ENCODE measurements around the gene CLEC2D. TPM values are rescaled to one million over a fixed set of nuclear protein-coding genes. Genes with fewer than 3 reads are reported as not detected.
"Not testable (repeated sequence)": the region's sequence is repeated elsewhere in the genome, so short reads cannot be mapped to it uniquely, and the experiment has no call there.

The CLEC2D gene
- total and polyA plus RNA-seq, 7 experiments from 2014 or later = 182 to 378 (median 323) TPM

DNA sequence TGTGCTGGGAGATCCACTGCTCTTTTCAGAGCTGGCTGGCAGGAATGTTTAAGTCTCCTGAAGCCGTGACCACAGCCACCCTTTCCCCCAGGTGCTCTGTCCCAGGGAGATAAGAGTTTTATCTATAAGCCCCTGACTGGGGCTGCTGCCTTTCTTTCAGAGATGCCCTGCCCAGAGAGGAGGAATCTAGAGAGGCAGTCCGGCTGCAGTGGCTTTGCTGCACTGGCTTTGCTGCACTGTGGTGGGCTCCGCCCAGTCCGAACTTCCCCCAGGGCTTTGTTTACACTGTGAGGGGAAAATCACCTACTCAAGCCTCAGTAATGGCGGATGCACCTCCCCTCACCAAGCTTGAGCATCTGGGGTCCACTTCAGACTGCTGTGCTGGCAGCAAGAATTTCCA lies 15.9 kb downstream of the CLEC2D start:
- H3K27ac Mint-ChIP-seq = peak overlapping the region in 8 of 9 donors; percentile 49 to 88 (median 72)
- CTCF ChIA-PET; H3K27me3 Mint-ChIP-seq; DNase-seq; H3K27me3 ChIP-seq (ENCODE audit: control insufficient read depth in 2 of 2, insufficient read depth in 2 of 2, low read length in 2 of 2): not testable (repeated sequence)
- Histone ChIP-seq H3K4me3 (ENCODE audit: low read length) (peak overlapping the region; percentile 19), H3K36me3 (ENCODE audit: control insufficient read depth in 2 of 3, insufficient read depth in 3 of 3, low read length in 3 of 3) (peaks cover 46 to 77% (median 47%) of the 10 kb centered on the region in 3 experiments), H3K9me3 (ENCODE audit: control insufficient read depth in 2 of 3, low read length in 3 of 3) (peaks cover 0 to 21% (median 6%) of the 10 kb centered on the region in 3 experiments), H3K27ac (ENCODE audit: low read depth, low read length) (peak overlapping the region; percentile 59), H3K4me1 (ENCODE audit: control insufficient read depth in 2 of 2, insufficient read depth in 2 of 2, low read length in 2 of 2) (peaks cover 29 to 41% of the 10 kb centered on the region in 2 donors)
- H3K4me1 Mint-ChIP-seq = peaks cover 37 to 89% (median 74%) of the 10 kb centered on the region in 7 donors
- H3K4me3 Mint-ChIP-seq = peak overlapping the region; percentile 31 to 89 (median 62)
- peaks cover 42 to 95% (median 88%) of the 10 kb centered on the region in 5 donors for H3K36me3 Mint-ChIP-seq
- POLR2A ChIA-PET = interaction anchor here (1.1 to 20.5 kb wide), 5 partner anchors 9 to 27 kb away, joined by 3 to 686 read pairs (median 7); partner anchors contain the start of gene CLEC2D
- peaks cover 1 to 66% (median 29%) of the 10 kb centered on the region in 11 donors for H3K9me3 Mint-ChIP-seq
- ATAC-seq = peak; percentile 42
- intact Hi-C loops (cut with micrococcal nuclease) = loop anchor here (5.0 kb wide), 1 partner anchor 33 kb away; no protein-coding TSS in a partner anchor

DNA sequence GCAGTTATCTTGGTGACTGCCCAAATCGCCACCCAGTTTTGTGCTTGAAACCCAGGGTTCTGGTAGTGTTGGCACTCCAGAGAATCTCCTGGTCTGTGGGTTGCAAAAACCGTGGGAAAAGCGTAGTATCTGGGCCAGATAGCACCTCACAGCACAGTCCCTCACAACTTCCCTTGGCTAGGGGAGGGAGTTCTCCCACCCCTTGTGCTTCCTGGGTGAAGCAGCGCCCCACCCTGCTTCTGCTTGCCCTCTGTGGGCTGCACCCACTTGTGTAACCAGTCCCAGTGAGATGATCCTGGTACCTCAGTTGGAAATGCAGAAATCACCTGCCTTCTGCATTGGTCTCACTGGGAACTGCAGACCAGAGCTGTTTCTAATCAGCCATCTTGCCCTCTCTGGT lies 16.4 kb downstream of the CLEC2D start:
- peaks cover 0 to 66% (median 30%) of the 10 kb centered on the region in 11 donors for H3K9me3 Mint-ChIP-seq
- CTCF ChIA-PET = interaction anchor here (1.1 kb wide), 1 partner anchor 53 kb away, joined by 4 read pairs; no protein-coding TSS in a partner anchor
- no peaks in the 10 kb centered on the region for H3K27me3 Mint-ChIP-seq
- Histone ChIP-seq H3K27ac (ENCODE audit: low read depth, low read length) (peak overlapping the region; percentile 59), H3K4me1 (ENCODE audit: control insufficient read depth in 2 of 2, insufficient read depth in 2 of 2, low read length in 2 of 2) (peaks cover 26 to 41% of the 10 kb centered on the region in 2 donors), H3K9me3 (ENCODE audit: control insufficient read depth in 2 of 3, low read length in 3 of 3) (peaks cover 0 to 24% (median 6%) of the 10 kb centered on the region in 3 experiments), H3K27me3 (ENCODE audit: control insufficient read depth in 2 of 2, insufficient read depth in 2 of 2, low read length in 2 of 2) (no peaks in the 10 kb centered on the region), H3K36me3 (ENCODE audit: control insufficient read depth in 2 of 3, insufficient read depth in 3 of 3, low read length in 3 of 3) (peaks cover 42 to 78% (median 46%) of the 10 kb centered on the region in 3 experiments), H3K4me3 (ENCODE audit: low read length) (peak overlapping the region; percentile 19)
- peaks cover 37 to 89% (median 76%) of the 10 kb centered on the region in 7 donors for H3K4me1 Mint-ChIP-seq
- DNase-seq (no peak), ATAC-seq (peak; percentile 12)
- H3K27ac Mint-ChIP-seq = peak overlapping the region; percentile 56 to 87 (median 76)
- POLR2A ChIA-PET = interaction anchor here (0.6 to 20.5 kb wide), 9 partner anchors 10 to 50 kb away, joined by 3 to 686 read pairs (median 6); partner anchors contain the start of gene CLEC2D
- peaks cover 43 to 95% (median 88%) of the 10 kb centered on the region in 5 donors for H3K36me3 Mint-ChIP-seq
- H3K4me3 Mint-ChIP-seq = peak overlapping the region; percentile 17 to 89 (median 58)
- intact Hi-C loops (cut with micrococcal nuclease) = loop anchor here (1.0 to 5.0 kb wide), 3 partner anchors 8 to 34 kb away; no protein-coding TSS in a partner anchor

DNA sequence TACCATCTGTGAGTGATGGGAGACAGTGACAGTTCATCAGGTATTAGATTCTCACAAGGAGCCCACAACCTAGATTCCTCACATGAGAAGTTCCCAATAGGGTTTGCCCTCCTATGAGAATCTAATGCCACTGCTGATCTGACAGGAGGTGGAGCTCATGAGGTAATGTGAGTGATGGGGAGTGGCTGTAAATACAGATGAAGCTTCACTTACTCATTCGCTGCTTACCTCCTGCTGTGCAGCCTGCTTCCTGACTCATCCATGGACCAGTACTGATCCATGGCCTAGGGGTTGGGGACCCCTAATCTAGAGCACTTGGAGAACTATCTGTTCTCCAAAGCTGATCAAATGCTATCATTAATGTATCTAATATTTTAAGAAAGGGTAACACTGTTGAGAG lies 17.7 kb downstream of the CLEC2D start:
- peak overlapping the region in 8 of 10 donors; percentile 21 to 89 (median 34) for H3K4me3 Mint-ChIP-seq
- CTCF ChIA-PET = interaction anchor here (0.8 to 1.1 kb wide), 2 partner anchors 26 to 54 kb away, joined by 4 to 7 read pairs; no protein-coding TSS in a partner anchor
- peak overlapping the region in 7 of 9 donors; percentile 5 to 83 (median 67) for H3K27ac Mint-ChIP-seq
- H3K9me3 Mint-ChIP-seq = peaks cover 0 to 66% (median 32%) of the 10 kb centered on the region in 11 donors
- POLR2A ChIA-PET = interaction anchor here (0.6 to 20.5 kb wide), 8 partner anchors 10 to 52 kb away, joined by 3 to 686 read pairs (median 6); partner anchors contain the start of gene CLEC2D
- peaks cover 49 to 95% (median 88%) of the 10 kb centered on the region in 5 donors for H3K36me3 Mint-ChIP-seq
- ATAC-seq = no peak
- DNase-seq = no peak
- Histone ChIP-seq H3K4me3 (ENCODE audit: low read length) (no peak overlapping the region), H3K36me3 (ENCODE audit: control insufficient read depth in 2 of 3, insufficient read depth in 3 of 3, low read length in 3 of 3) (peaks cover 36 to 78% (median 43%) of the 10 kb centered on the region in 3 experiments), H3K27me3 (ENCODE audit: control insufficient read depth in 2 of 2, insufficient read depth in 2 of 2, low read length in 2 of 2) (no peaks in the 10 kb centered on the region), H3K9me3 (ENCODE audit: control insufficient read depth in 2 of 3, low read length in 3 of 3) (peaks cover 0 to 33% (median 6%) of the 10 kb centered on the region in 3 experiments), H3K27ac (ENCODE audit: low read depth, low read length) (peak overlapping the region; percentile 40), H3K4me1 (ENCODE audit: control insufficient read depth in 2 of 2, insufficient read depth in 2 of 2, low read length in 2 of 2) (peaks cover 26 to 41% of the 10 kb centered on the region in 2 donors)
- no peaks in the 10 kb centered on the region for H3K27me3 Mint-ChIP-seq
- intact Hi-C loops (cut with micrococcal nuclease) = loop anchor here (2.0 to 5.0 kb wide), 2 partner anchors 14 to 35 kb away; no protein-coding TSS in a partner anchor
- H3K4me1 Mint-ChIP-seq = peaks cover 34 to 89% (median 77%) of the 10 kb centered on the region in 7 donors

DNA sequence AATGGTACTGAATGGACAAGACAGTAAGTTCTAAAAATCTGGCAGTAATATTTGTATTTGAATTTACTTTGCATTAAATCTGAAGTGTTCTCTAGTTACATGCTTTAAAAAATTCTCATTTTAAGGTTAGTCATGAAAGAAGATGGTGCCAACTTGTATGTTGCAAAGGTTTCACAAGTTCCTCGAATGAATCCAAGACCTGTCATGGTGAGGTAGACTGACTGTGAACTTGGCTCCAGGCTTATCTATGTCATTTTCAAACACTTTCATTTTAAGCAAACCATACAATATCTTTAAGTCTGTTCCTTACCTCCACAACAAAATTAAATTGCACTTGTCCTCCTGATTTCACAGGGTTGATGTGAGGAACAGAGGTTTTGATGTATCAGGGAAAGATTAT lies 23.4 kb downstream of the CLEC2D start:
- H3K4me1 Mint-ChIP-seq = peaks cover 3 to 68% (median 45%) of the 10 kb centered on the region in 7 donors
- H3K4me3 Mint-ChIP-seq = peak overlapping the region in 1 of 10 donors; percentile 13
- no peaks in the 10 kb centered on the region for H3K27me3 Mint-ChIP-seq
- H3K36me3 Mint-ChIP-seq = peaks cover 40 to 96% (median 94%) of the 10 kb centered on the region in 5 donors
- Histone ChIP-seq H3K36me3 (ENCODE audit: control insufficient read depth in 2 of 3, insufficient read depth in 3 of 3, low read length in 3 of 3) (peaks cover 46 to 84% (median 59%) of the 10 kb centered on the region in 3 experiments), H3K4me1 (ENCODE audit: control insufficient read depth in 2 of 2, insufficient read depth in 2 of 2, low read length in 2 of 2) (peaks cover 0 to 5% of the 10 kb centered on the region in 2 donors), H3K4me3 (ENCODE audit: low read length) (no peak overlapping the region), H3K27ac (ENCODE audit: low read depth, low read length) (no peak overlapping the region), H3K27me3 (ENCODE audit: control insufficient read depth in 2 of 2, insufficient read depth in 2 of 2, low read length in 2 of 2) (no peaks in the 10 kb centered on the region), H3K9me3 (ENCODE audit: control insufficient read depth in 2 of 3, low read length in 3 of 3) (peaks cover 0 to 52% (median 0%) of the 10 kb centered on the region in 3 experiments)
- ATAC-seq (no peak), DNase-seq (no peak)
- intact Hi-C loops (cut with micrococcal nuclease) = loop anchor here in 1 of 2 donors (1.0 kb wide), 2 partner anchors 9 kb away; no protein-coding TSS in a partner anchor
- POLR2A ChIA-PET = interaction anchor here (0.6 to 1.4 kb wide), 6 partner anchors 14 to 45 kb away, joined by 3 to 5 read pairs (median 4); partner anchors contain the start of gene CLEC2D
- CTCF ChIA-PET = no interaction called here
- H3K9me3 Mint-ChIP-seq = peaks cover 4 to 83% (median 41%) of the 10 kb centered on the region in 11 donors
- peak overlapping the region; percentile 46 to 80 (median 59) for H3K27ac Mint-ChIP-seq

DNA sequence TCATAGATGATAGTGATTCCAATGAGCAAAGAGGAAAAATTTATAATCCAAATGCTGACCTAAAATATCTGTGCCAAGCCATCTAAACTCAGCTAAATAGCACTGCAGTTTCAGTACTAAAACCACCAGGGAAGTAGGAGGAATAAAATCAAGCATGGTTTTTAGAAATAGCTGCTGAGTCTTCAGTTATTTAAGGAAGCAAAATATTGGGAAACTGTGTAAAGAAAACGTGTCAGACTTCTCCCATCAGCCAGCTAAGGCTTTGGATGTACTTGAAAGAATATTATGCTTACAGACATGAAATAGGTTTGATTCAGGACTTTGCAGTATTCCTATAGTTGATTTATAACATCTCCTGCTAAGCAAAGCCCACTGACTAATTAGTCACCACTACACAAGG lies 24.7 kb downstream of the CLEC2D start:
- H3K36me3 Mint-ChIP-seq = peaks cover 34 to 88% (median 86%) of the 10 kb centered on the region in 5 donors
- peaks cover 0 to 66% (median 48%) of the 10 kb centered on the region in 7 donors for H3K4me1 Mint-ChIP-seq
- Histone ChIP-seq H3K9me3 (ENCODE audit: control insufficient read depth in 2 of 3, low read length in 3 of 3) (peaks cover 0 to 58% (median 4%) of the 10 kb centered on the region in 3 experiments), H3K4me3 (ENCODE audit: low read length) (no peak overlapping the region), H3K27me3 (ENCODE audit: control insufficient read depth in 2 of 2, insufficient read depth in 2 of 2, low read length in 2 of 2) (no peaks in the 10 kb centered on the region), H3K36me3 (ENCODE audit: control insufficient read depth in 2 of 3, insufficient read depth in 3 of 3, low read length in 3 of 3) (peaks cover 33 to 71% (median 46%) of the 10 kb centered on the region in 3 experiments), H3K4me1 (ENCODE audit: control insufficient read depth in 2 of 2, insufficient read depth in 2 of 2, low read length in 2 of 2) (no peaks in the 10 kb centered on the region), H3K27ac (ENCODE audit: low read depth, low read length) (no peak overlapping the region)
- no peaks in the 10 kb centered on the region for H3K27me3 Mint-ChIP-seq
- ChIA-PET POLR2A (interaction anchor here (0.8 to 1.4 kb wide), 4 partner anchors 25 to 50 kb away, joined by 3 to 4 read pairs (median 4); partner anchors contain the start of gene CLEC2D), CTCF (no interaction called here)
- intact Hi-C loops (cut with micrococcal nuclease) = no loop called here
- peaks cover 4 to 88% (median 46%) of the 10 kb centered on the region in 11 donors for H3K9me3 Mint-ChIP-seq
- no peak overlapping the region for H3K4me3 Mint-ChIP-seq
- DNase-seq = no peak
- ATAC-seq = no peak
- H3K27ac Mint-ChIP-seq = peak overlapping the region in 6 of 9 donors; percentile 21 to 60 (median 36)

DNA sequence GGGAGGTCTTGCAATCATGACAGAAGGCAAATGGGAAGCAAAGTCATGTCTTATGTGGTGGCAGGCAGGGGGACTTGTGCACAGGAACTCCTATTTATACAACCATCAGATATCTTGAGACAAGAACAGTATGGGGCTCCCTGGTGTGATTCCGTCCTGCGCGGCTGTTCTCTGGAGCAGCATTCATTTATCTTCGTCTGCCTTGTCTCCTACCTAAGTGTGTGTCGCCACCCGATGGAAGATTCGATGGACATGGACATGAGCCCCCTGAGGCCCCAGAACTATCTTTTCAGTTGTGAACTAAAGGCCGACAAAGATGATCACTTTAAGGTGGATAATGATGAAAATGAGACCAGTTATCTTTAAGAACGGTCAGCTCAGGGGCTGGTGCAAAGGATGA lies 25.6 kb downstream of the CLEC2D start:
- ATAC-seq; POLR2A ChIA-PET; H3K4me3 ChIP-seq (ENCODE audit: low read length); H3K27ac ChIP-seq (ENCODE audit: low read depth, low read length); H3K27me3 ChIP-seq (ENCODE audit: control insufficient read depth in 2 of 2, insufficient read depth in 2 of 2, low read length in 2 of 2); H3K27me3 Mint-ChIP-seq; H3K4me1 ChIP-seq (ENCODE audit: control insufficient read depth in 2 of 2, insufficient read depth in 2 of 2, low read length in 2 of 2); DNase-seq; CTCF ChIA-PET; intact Hi-C loops (cut with micrococcal nuclease): not testable (repeated sequence)
- Mint-ChIP-seq H3K4me1 (peaks cover 0 to 69% (median 51%) of the 10 kb centered on the region in 7 donors), H3K36me3 (peaks cover 28 to 85% (median 83%) of the 10 kb centered on the region in 5 donors), H3K9me3 (peaks cover 4 to 88% (median 41%) of the 10 kb centered on the region in 11 donors), H3K27ac (peak overlapping the region in 7 of 9 donors; percentile 25 to 83 (median 61)), H3K4me3 (peak overlapping the region in 2 of 10 donors; percentile 10 to 50)
- H3K36me3 ChIP-seq (ENCODE audit: control insufficient read depth in 2 of 3, insufficient read depth in 3 of 3, low read length in 3 of 3) = peaks cover 24 to 61% (median 37%) of the 10 kb centered on the region in 3 experiments
- peaks cover 0 to 49% (median 4%) of the 10 kb centered on the region in 3 experiments for H3K9me3 ChIP-seq (ENCODE audit: control insufficient read depth in 2 of 3, low read length in 3 of 3)

Measured in naive thymus-derived CD4-positive, alpha-beta T cell (primary cell).